ENCODE measurements around the gene TCN2.
A peak's percentile ranks its signal among the peaks of the same experiment; 100 is the strongest.

The TCN2 gene

GRCh38 chr22:30569674-30570202, 37.2 kb upstream of the TCN2 start:
- Mint-ChIP-seq H3K9me3 (no peaks in the 10 kb centered on the region), H3K27me3 (ENCODE audit: low read depth, poor library complexity) (peaks cover 28% of the 10 kb centered on the region), H3K36me3 (ENCODE audit: low read depth) (no peaks in the 10 kb centered on the region), H3K4me1 (peaks cover 22% of the 10 kb centered on the region), H3K27ac (no peak overlapping the region), H3K4me3 (no peak overlapping the region)
- TF ChIP-seq CTCF (IDR thresholded peaks at IDR 0.05): no peak
- DNase-seq: no peak

GRCh38 chr22:30572210-30572609, 34.8 kb upstream of the TCN2 start:
- H3K27me3 Mint-ChIP-seq (ENCODE audit: low read depth, poor library complexity): peaks cover 28% of the 10 kb centered on the region
- no peaks in the 10 kb centered on the region for H3K9me3 Mint-ChIP-seq
- H3K4me1 Mint-ChIP-seq: peaks cover 22% of the 10 kb centered on the region
- DNase-seq: no peak
- H3K27ac Mint-ChIP-seq: no peak overlapping the region
- no peak for TF ChIP-seq CTCF (IDR thresholded peaks at IDR 0.05)
- H3K4me3 Mint-ChIP-seq: no peak overlapping the region
- H3K36me3 Mint-ChIP-seq (ENCODE audit: low read depth): peaks cover 6% of the 10 kb centered on the region

- no peak for TF ChIP-seq CTCF (IDR thresholded peaks at IDR 0.05)
- H3K4me1 Mint-ChIP-seq: peaks cover 19% of the 10 kb centered on the region
- peaks cover 28% of the 10 kb centered on the region for H3K27me3 Mint-ChIP-seq (ENCODE audit: low read depth, poor library complexity)
- H3K4me3 Mint-ChIP-seq: no peak overlapping the region
- no peaks in the 10 kb centered on the region for H3K9me3 Mint-ChIP-seq
- peaks cover 6% of the 10 kb centered on the region for H3K36me3 Mint-ChIP-seq (ENCODE audit: low read depth)
- no peak for DNase-seq
- no peak overlapping the region for H3K27ac Mint-ChIP-seq
Measured at GRCh38 chr22:30572840-30573593, 34.0 kb upstream of the TCN2 start.

- peaks cover 7% of the 10 kb centered on the region for H3K36me3 Mint-ChIP-seq (ENCODE audit: low read depth)
- peak overlapping the region; percentile 61 for H3K4me3 Mint-ChIP-seq
- H3K27me3 Mint-ChIP-seq (ENCODE audit: low read depth, poor library complexity): peaks cover 28% of the 10 kb centered on the region
- TF ChIP-seq CTCF (IDR thresholded peaks at IDR 0.05): no peak
- H3K9me3 Mint-ChIP-seq: no peaks in the 10 kb centered on the region
- no peak overlapping the region for H3K27ac Mint-ChIP-seq
- peaks cover 14% of the 10 kb centered on the region for H3K4me1 Mint-ChIP-seq
- DNase-seq: no peak
Measured at GRCh38 chr22:30573594-30574094, 33.3 kb upstream of the TCN2 start.

GRCh38 chr22:30574095-30574981, 32.6 kb upstream of the TCN2 start, which contains the start of gene GAL3ST1:
TSS of gene GAL3ST1 (minus strand) at chr22:30574665. CDS start at chr22:30557392, 17,273 bp downstream.
- peaks cover 14% of the 10 kb centered on the region for H3K36me3 Mint-ChIP-seq (ENCODE audit: low read depth)
- peaks cover 28% of the 10 kb centered on the region for H3K27me3 Mint-ChIP-seq (ENCODE audit: low read depth, poor library complexity)
- DNase-seq: peak; percentile 66

More at GRCh38 chr22:30574095-30574981, 32.6 kb upstream of the TCN2 start, which contains the start of gene GAL3ST1:
- no peak for TF ChIP-seq CTCF (IDR thresholded peaks at IDR 0.05)
- Mint-ChIP-seq H3K27ac (no peak within 1 kb of the TSS), H3K4me3 (peak within 1 kb of the TSS; percentile 79), H3K4me1 (peaks cover 14% of the 10 kb centered on the region), H3K9me3 (no peaks in the 10 kb centered on the region)
